Hematopoietic multipotent progenitor cell treated with erythropoietin and hydrocortisone succinate and interleukin-3 and kit ligand, for 4 days (in vitro differentiated cells): ENCODE data around the gene FARS2.

Experiments
- DNase-seq: peaks from one replicate; pipeline ENCODE4 v3.0.0-alpha.2; 2015

Gene FARS2

GRCh38 chr6:5512422-5512821 lies 251.1 kb downstream of the FARS2 start:
- peak; percentile 5 for DNase-seq

- peak; percentile 74 for DNase-seq
Measured at GRCh38 chr6:5513408-5513807, 252.1 kb downstream of the FARS2 start.

DNA sequence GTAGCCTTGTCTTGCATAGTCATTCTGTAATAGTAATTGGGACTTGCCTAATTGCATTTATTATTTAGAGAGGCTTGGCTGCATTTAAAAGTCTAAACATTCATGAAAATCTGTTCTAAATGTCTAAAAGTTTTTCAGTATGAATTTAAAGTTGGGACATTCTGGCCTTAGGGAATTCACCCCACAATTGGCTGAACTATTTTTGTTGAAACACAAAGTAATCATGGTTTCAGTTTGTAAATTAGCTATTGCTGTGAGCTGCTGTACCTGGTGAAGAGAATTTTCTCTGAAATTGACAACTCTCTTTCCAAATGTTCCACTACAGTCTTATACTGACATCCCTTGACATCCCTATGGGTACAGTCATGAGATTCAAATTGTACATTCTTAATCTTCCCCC lies 253.0 kb downstream of the FARS2 start:
- DNase-seq: no peak

GRCh38 chr6:5515200-5515599 lies 253.9 kb downstream of the FARS2 start:
- no peak for DNase-seq

DNA sequence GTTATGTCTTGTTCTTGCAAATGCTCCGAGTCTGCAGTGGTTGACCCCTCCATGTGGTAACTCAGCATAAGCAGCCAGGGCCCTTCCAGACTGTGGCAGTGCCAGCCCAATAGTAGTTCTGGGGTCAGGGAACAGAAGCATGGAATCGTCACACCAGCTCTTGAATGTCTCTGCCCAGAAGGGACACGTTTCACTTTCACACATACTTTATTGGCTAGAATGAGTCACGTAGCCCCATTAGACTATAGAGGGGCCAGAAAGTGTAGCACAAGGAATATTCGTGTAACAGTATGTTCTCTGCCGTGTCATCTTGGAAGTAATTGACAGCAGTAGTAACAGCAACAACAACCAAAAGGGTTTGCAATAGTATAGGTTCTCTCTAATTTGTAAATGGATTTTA lies 254.7 kb downstream of the FARS2 start:
- DNase-seq: no peak

DNA sequence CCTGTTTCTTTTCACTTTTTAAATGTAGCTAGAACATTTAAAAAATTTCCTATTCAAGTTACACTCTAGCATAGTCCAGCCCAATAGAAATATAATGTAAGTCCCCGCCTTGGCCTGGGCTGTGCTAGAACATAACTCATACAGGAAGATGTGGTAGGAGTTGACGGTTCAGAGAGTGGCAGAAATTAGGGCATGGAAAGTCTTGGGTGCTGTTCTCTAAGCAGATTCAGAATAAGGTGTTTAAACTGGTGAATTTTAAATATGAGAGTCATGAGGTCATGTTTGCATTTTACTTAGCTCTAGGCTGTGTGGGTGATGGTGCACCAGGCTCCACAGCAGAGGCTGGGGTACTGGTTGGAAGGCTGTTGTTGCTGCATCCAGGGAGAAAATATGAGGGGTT lies 256.5 kb downstream of the FARS2 start:
- DNase-seq: peak; percentile 22

- DNase-seq: peak; percentile 41
Measured at GRCh38 chr6:5518936-5519491, 257.7 kb downstream of the FARS2 start.

GRCh38 chr6:5520796-5521195 lies 259.5 kb downstream of the FARS2 start:
- DNase-seq: no peak

GRCh38 chr6:5521322-5521721 lies 260.0 kb downstream of the FARS2 start:
- DNase-seq: no peak

DNA sequence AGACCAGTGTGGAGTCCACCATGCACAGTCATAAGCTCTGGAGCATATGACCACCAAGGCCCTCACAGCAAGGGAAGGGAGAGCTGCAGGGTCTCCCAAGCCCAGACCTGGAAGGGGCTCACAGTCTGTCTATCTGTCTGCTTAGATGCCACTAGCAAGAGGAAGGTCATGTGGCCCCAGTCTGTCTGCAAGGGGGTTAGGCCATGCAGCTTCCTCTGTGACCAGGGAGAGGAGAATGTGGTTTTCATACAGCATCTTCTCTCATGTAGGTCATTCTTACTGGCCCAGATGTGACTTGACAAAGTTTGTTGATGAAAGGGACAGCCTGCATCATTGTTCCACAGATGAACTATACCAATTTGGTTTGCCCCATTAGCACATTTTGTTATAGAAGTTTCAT lies 260.8 kb downstream of the FARS2 start:
- peak; percentile 46 for DNase-seq

GRCh38 chr6:5524110-5524509 lies 262.8 kb downstream of the FARS2 start:
- DNase-seq: no peak

- no peak for DNase-seq
Measured at GRCh38 chr6:5525209-5525608, 263.9 kb downstream of the FARS2 start.

- no peak for DNase-seq
Measured at GRCh38 chr6:5529015-5529414, 267.7 kb downstream of the FARS2 start.

- no peak for DNase-seq
Measured at GRCh38 chr6:5529733-5530132, 268.4 kb downstream of the FARS2 start.

- DNase-seq: no peak
Measured at GRCh38 chr6:5531161-5531560, 269.8 kb downstream of the FARS2 start.

GRCh38 chr6:5531853-5532375 lies 270.6 kb downstream of the FARS2 start:
- DNase-seq: peak; percentile 31

- no peak for DNase-seq
Measured at GRCh38 chr6:5532941-5533340, 271.6 kb downstream of the FARS2 start.

- no peak for DNase-seq
Measured at GRCh38 chr6:5534643-5535042, 273.3 kb downstream of the FARS2 start.

DNA sequence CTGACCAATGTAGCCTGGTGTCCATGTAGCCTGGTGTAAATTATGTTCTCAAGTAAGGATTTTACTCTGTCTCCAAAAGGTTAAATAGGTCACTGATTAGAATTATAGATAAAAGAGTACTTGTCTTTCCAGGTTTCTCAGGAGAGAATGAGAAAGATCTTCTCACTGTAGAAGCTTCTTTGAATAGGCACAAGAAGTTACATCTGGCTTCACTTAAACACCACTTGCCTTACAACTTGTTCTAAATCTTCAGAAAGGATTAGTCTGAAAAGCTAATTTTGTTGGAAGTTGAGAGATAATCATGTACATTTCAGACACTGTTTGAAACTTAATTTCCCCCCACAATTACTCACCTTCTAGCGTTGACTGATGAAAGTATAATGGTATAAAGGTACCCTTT lies 275.3 kb downstream of the FARS2 start:
- DNase-seq: no peak

GRCh38 chr6:5537132-5537531 lies 275.8 kb downstream of the FARS2 start:
- no peak for DNase-seq

- DNase-seq: no peak
Measured at GRCh38 chr6:5537967-5538366, 276.7 kb downstream of the FARS2 start.

DNA sequence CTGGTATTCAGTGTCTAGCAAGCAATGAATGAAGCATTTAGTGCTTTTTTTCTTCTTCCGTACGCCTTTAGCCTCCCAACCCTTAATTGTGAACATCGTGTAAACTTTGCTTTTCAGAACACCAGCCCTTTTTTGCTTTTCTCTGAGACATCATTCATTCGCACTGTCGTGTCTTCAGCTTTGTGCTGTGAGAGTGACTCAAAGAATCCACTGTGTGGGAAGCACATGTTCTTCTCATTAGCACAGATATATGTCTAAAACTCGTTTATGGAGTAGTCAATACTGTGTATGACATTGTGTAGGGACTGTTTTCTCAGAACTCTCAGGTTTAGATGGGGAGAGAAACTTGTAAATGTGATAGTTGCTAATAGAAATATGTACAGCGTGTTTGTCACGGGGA lies 279.1 kb downstream of the FARS2 start:
- DNase-seq: no peak

GRCh38 chr6:5541025-5541424 lies 279.7 kb downstream of the FARS2 start:
- DNase-seq: no peak

GRCh38 chr6:5541751-5542432 lies 280.6 kb downstream of the FARS2 start:
- no peak for DNase-seq

DNA sequence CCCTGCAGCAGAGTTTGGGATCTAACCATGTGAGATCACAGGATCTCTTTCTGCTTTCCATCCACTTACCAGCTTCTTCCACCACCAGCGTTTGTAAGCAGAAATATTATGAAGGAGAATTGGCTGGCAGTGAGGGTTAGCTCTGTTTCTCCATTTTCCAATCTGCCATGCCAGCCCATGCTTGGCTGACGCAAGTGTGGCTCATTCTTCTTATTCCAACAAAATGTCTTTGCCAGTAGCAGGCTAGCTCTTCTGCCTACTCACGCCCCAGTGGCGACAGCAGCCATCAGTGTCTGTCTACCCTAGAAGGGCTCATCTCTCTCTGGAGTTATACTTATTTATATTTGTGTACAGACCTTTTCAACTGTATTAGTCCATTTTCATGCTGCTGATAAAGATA lies 286.2 kb downstream of the FARS2 start:
- no peak for DNase-seq
